ENCODE measurements around the gene KDM1B.
A peak's percentile ranks its signal among the peaks of the same experiment; 100 is the strongest.
"Not testable (repeated sequence)": the region's sequence is repeated elsewhere in the genome, so short reads cannot be mapped to it uniquely, and the experiment has no call there.

Gene KDM1B

GRCh38 chr6:18203786-18204185 is 48.6 kb downstream of the KDM1B start:
- no peak for DNase-seq

- no peak for DNase-seq
Observed at GRCh38 chr6:18204691-18205090, 49.5 kb downstream of the KDM1B start.

DNA sequence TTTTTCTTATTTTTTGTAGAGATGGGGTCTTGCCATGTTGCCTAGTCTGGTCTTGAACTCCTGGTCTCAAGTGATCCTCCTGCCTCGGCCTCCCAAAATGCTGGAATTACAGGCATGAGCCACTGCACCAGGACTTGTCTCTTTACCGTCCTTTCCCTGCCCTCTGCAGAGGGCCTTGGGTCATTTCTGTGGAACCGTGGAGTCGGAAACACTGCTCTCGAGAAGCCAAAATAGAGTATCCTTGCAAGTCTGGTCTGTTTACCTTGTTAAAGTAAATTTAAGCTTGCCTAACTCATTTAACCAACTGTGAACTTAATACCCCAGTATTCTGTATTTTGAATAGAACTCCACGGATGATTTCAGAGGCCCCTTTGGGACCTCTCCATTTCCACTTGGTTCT is 51.4 kb downstream of the KDM1B start:
- DNase-seq, result no peak

GRCh38 chr6:18207438-18207837 is 52.2 kb downstream of the KDM1B start:
- DNase-seq, result no peak

DNA sequence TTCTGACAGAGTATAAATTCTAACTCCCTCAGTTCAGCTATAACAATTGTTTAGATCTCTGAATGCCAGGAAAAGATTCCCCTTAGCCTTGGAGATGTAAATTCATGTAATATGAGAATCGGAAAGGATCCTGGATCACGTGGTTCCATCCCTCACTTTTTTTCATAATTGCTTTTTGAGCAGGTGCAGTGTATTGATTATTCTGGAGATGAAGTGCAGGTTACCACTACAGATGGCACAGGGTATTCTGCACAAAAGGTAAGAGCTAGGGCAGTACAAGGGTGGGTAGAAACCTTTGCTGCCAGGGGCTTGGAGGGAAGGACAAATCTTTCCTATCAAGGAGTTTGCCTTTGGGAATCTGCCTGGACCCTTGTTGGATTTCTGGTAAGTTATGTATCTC is 52.7 kb downstream of the KDM1B start:
- no peak for DNase-seq

GRCh38 chr6:18208778-18209177 is 53.6 kb downstream of the KDM1B start:
- not testable (repeated sequence) for DNase-seq

DNA sequence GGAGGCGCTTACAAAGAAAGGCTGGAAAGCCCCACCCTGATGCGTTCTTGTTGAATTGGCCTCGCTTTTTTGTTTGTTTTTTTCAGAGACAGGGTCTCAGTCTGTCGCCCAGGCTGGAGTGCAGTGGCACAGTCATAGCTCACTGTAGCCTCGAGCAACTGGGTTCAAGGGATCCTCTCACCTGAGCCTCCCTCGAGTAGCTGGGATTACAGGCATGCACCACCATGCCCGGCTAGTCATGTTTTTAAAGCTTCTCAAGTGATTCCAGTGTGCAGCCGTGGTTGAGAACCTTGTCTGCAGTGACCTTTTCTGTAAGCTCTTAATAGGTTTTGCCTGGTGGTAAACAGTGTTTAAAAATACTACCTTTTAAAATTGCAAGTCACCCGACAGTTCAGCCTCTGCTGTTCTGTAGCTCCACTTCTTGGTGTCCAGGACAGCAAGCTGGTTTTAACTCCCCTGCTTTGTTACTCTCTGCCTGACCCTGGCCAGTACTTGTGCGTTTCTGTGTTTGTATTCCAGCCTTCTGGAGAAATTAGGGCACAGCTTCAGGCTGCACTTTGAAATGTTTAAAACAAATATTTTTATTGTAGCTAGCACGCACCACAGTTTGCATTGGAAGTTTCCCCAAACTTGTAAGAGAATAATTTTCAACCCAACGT is 54.4 kb downstream of the KDM1B start:
- DNase-seq, result no peak

GRCh38 chr6:18210707-18211106 is 55.5 kb downstream of the KDM1B start:
- DNase-seq, result no peak

DNA sequence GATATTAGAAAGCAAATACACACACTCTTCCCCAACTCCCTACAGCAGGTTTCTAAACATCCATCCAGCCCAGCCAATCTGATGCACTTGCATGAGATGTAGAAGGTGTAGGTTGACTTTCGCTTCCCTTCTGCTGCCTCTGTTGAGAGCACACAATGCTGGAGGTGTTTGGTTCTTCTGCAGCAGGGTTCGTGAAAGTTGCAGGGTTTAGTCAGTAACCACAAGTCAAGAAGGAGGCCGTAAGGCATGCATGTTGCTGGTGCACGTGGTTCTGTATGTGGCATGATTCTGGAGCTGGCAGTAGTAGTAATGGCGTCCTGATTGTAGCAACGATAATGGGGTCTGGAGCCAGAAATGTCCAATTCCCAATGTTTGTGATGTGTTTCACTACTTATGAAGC is 56.1 kb downstream of the KDM1B start:
- DNase-seq, result no peak

- DNase-seq, result no peak
Observed at GRCh38 chr6:18212231-18212630, 57.0 kb downstream of the KDM1B start.

GRCh38 chr6:18213439-18213838 is 58.2 kb downstream of the KDM1B start:
- DNase-seq, result no peak

DNA sequence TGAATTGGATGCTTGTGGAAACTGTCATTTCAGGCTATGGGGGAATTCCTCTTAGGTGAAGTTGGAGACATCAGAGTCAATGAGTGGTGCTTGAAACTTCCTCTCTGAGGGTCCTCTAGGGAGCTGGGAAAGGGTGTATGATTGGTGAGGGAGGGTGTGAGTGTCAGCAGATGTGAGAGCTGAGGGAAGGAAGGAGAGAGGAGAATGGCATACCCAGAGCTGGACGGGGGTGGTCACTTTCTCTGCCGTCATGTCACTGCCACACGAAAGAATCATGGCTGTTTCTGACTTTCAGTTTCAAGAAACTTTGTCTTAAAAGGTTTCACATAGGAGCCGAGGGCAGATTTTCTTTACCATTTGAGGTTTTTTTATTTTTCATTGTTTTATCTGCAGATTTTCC is 58.8 kb downstream of the KDM1B start:
- DNase-seq, result no peak

- DNase-seq, result peak; percentile 21
Observed at GRCh38 chr6:18215436-18215835, 60.2 kb downstream of the KDM1B start.

- no peak for DNase-seq
Observed at GRCh38 chr6:18216411-18216810, 61.2 kb downstream of the KDM1B start.

GRCh38 chr6:18218233-18218632 is 63.0 kb downstream of the KDM1B start:
- DNase-seq, result no peak

DNA sequence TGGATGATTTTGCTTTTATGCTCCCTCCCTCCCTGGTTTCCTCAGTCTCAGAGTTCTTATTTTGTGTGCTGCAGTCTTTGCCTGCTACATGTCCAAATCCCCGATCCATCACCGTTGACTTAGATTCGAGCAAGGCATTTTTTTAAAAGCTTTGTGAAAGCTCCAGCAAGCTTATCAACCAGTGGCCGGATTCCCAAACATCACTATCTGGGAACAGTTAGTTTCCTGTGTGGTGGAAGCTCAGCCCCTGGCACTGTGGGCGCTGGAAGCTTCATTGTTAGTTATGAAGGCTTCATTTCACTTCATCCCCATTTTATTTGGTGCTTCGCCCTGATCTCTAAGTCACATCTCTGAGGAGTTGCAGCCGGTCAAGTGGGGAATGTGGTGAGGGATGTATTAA is 64.4 kb downstream of the KDM1B start:
- no peak for DNase-seq

- no peak for DNase-seq
Observed at GRCh38 chr6:18221288-18221615, 66.0 kb downstream of the KDM1B start.

DNA sequence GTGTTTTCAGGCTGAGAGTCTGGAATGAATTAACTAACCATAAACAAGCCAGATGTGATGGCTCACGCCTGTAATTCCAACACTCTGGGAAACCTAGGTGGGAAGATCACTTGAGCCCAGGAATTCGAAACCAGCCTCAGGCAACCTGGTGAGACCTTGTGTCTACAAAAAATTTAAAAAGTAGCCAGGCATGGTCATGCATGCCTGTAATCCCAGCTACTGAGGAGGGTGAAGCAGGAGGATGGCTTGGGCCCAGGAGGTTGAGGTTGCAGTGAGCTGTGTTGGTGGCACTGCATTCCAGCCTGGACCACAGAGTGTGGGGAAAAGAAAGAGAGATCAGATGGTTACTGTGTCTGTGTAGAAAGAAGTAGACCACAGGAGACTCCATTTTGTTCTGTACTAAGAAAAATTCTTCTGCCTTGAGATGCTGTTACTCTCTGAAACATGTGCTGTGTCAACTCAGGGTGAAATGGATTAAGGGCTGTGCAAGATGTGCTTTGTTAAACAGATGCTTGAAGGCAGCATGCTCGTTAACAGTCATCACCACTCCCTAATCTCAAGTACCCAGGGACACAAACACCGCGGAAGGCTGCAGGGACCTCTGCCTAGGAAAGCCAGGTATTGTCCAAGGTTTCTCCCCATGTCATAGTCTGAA is 71.4 kb downstream of the KDM1B start:
- not testable (repeated sequence) for DNase-seq

DNA sequence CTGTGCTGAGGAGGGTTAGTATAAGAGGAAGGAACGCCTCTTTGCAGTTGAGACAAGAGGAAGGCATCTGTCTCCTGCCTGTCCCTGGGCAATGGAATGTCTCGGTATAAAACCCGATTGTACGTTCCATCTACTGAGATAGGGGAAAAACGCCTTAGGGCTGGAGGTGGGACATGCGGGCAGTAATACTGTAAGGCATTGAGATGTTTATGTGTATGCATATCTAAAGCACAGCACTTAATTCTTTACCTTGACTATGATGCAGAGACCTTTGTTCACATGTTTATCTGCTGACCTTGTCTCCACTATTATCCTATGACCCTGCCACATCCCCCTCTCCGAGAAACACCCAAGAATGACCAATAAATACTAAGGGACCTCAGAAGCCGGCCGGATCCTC is 71.9 kb downstream of the KDM1B start:
- not testable (repeated sequence) for DNase-seq

GRCh38 chr6:18228590-18228989 is 73.4 kb downstream of the KDM1B start:
- not testable (repeated sequence) for DNase-seq

DNA sequence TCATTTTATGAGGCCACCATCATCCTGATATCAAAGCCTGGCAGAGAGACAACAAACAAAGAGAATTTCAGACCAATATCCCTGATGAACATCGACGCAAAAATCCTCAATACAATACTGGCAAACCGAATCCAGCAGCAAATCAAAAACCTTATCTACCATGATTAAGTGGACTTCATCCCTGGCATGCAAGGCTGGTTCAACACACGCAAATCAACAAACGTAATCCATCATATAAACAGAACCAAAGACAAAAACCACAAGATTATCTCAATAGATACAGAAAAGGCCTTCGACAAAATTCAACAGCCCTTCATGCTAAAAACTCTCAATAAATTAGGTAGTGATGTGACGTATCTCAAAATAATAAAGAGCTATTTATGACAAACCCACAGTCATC is 76.6 kb downstream of the KDM1B start:
- DNase-seq, result not testable (repeated sequence)

GRCh38 chr6:18233770-18234169 is 78.5 kb downstream of the KDM1B start:
- DNase-seq, result not testable (repeated sequence)

GRCh38 chr6:18234564-18234963 is 79.3 kb downstream of the KDM1B start:
- DNase-seq, result no peak

DNA sequence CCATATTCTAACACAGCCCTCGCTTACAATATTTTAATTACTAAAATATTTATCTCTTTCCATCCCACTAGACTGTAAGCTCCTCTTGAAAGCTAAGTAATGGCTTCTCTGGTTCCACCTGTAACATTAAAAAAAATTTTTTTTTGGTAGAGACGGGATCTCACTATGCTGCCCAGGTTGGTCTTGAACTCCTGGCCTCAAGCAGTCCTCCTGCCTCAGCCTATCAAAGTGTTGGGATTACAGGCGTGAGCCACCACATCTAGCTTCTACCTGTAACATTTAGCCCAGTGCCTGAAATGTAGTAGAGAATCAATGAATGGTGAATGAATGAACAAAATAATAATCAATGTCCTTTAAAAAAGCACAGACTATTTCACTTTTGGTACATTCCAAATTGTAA is 80.3 kb downstream of the KDM1B start:
- DNase-seq, result no peak

GRCh38 chr6:18237167-18237566 is 81.9 kb downstream of the KDM1B start:
- DNase-seq, result no peak

All from KG1 (cell line).